ENCODE data around the gene ESRRB.

Gene ESRRB

DNA sequence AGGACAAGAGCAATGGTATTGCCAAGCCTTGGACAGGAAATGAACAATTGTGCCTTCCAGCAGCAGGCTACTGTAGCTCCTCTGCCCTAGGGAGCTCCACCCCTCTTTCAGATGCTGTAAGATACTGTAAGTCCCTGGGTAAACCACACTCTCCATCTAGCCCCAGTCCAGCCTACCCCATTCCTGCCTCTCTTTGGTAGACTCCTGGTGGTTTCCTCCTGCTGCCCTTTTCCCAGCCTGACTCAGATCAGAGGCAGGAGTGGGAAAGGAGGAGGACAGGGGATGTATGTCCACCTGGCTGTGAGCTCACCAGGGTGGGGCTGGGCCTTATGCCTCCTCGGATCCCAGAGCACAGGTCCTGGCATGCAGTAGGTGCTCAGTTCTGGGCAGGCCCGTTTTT lies 174.6 kb downstream of the ESRRB start:
- DNase-seq = no peak

DNA sequence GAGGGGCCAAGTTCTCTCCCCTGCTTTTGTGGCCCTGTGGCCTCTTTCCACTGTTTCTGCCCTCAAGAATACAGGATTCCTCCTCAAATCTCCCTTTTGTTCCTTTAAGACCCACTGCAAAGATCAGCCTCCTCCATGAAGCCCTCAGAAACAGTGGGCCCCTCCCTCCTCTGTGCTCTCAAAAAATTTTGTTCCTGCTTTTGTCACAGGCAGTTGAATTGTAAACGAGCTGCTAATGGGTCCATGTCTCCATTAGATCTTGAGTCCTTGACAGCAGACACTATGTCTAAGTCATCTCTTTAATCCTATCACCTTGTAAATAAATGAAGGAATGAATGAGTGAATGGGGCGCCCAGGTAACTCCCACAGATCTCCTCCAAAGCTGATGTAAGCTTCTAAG lies 175.2 kb downstream of the ESRRB start:
- DNase-seq = no peak

All from activated effector memory CD4-positive, alpha-beta T cell treated with Interleukin-2 at 50 U/mL for 16 hours (primary cell).